Neural progenitor cell (in vitro differentiated cells): ENCODE data around the gene CRYBB1. TPM values are rescaled to one million over a fixed set of nuclear protein-coding genes. Genes with fewer than 3 reads are reported as not detected.

Experiments used
- DNase-seq: peaks from one replicate; pipeline ENCODE4 v3.0.0-alpha.2; 2016; ENCODE audit warnings: low spot score
- H2AFZ ChIP-seq: fragments of 200-600 bp; sonication (generic); replicated peaks from 2 replicates; pipeline ENCODE4 v1.6.1; 2016; ENCODE audit warnings: antibody characterized with exemption
- H3F3A ChIP-seq: fragments of 200-600 bp; sonication (generic); 2 replicates; pipeline ENCODE4 v1.6.1; 2016; ENCODE audit warnings: antibody characterized with exemption, low read depth
- H3K27ac ChIP-seq: fragments of 200-600 bp; sonication (generic); 2 replicates; pipeline ENCODE4 v1.5.1; 2016; ENCODE audit warnings: mild to moderate bottlenecking
- H3K27me3 ChIP-seq: fragments of 200-600 bp; sonication (generic); 2 replicates; pipeline ENCODE4 v1.6.1; 2016; ENCODE audit warnings: mild to moderate bottlenecking, moderate library complexity
- H3K36me3 ChIP-seq: fragments of 200-600 bp; sonication (generic); 2 replicates; pipeline ENCODE4 v1.5.1; 2016
- H3K4me1 ChIP-seq: fragments of 200-600 bp; sonication (generic); 2 replicates; pipeline ENCODE4 v1.6.1; 2016; ENCODE audit warnings: mixed run types
- H3K4me2 ChIP-seq: fragments of 200-600 bp; sonication (generic); 2 replicates; pipeline ENCODE4 v1.6.1; 2016
- H3K4me3 ChIP-seq: fragments of 200-600 bp; sonication (generic); 2 replicates; pipeline ENCODE4 v1.5.1; 2016
- H3K79me2 ChIP-seq: fragments of 200-600 bp; sonication (generic); 2 replicates; pipeline ENCODE4 v1.6.1; 2016; ENCODE audit warnings: low read depth
- H3K9ac ChIP-seq: fragments of 200-600 bp; sonication (generic); 2 replicates; pipeline ENCODE4 v1.6.1; 2016
- H3K9me3 ChIP-seq: fragments of 200-600 bp; sonication (generic); 2 replicates; pipeline ENCODE4 v1.5.1; 2016; ENCODE audit warnings: low read depth
- H4K20me1 ChIP-seq: fragments of 200-600 bp; sonication (generic); 2 replicates; pipeline ENCODE4 v1.6.1; 2016; ENCODE audit warnings: low read depth
- H3K27ac Mint-ChIP-seq: 3 replicates; pipeline ENCODE4 v1.8.0; 2021; ENCODE audit warnings: mixed read lengths
- H3K27me3 Mint-ChIP-seq: 2 replicates; pipeline ENCODE4 v1.8.0; 2022; ENCODE audit warnings: low read depth, mild to moderate bottlenecking, inconsistent platforms, moderate library complexity, mixed read lengths; ENCODE audit not compliant: insufficient read depth
- H3K36me3 Mint-ChIP-seq: 3 replicates; pipeline ENCODE4 v1.8.0; 2021; ENCODE audit warnings: mixed read lengths
- H3K4me1 Mint-ChIP-seq: 3 replicates; pipeline ENCODE4 v1.8.0; 2021; ENCODE audit warnings: mixed read lengths
- H3K4me3 Mint-ChIP-seq: 3 replicates; pipeline ENCODE4 v1.8.0; 2021; ENCODE audit warnings: mild to moderate bottlenecking, moderate library complexity, mixed read lengths
- H3K9me3 Mint-ChIP-seq: 3 replicates; pipeline ENCODE4 v1.8.0; 2020; ENCODE audit warnings: mixed read lengths
- CTCF ChIP-seq: fragments of 200-600 bp; sonication (generic); IDR thresholded peaks from 2 replicates; pipeline ENCODE4 v1.5.1; 2017; ENCODE audit warnings: antibody characterized with exemption, mild to moderate bottlenecking
- EZH2 ChIP-seq: fragments of 200-600 bp; sonication (generic); IDR thresholded peaks from 2 replicates; pipeline ENCODE4 v1.6.1; 2017; ENCODE audit warnings: antibody characterized with exemption, mild to moderate bottlenecking, moderate library complexity
- EZH2phosphoT487 ChIP-seq: fragments of 200-600 bp; sonication (generic); IDR thresholded peaks from 2 replicates; pipeline ENCODE4 v1.6.1; 2017; ENCODE audit warnings: antibody characterized with exemption
- total RNA-seq: library from RNA; depleted of rRNA; stranded (reverse); fragments of >200 nt; gene quantifications from 2 replicates; pipeline ENCODE4 v1.2.3, GENCODE V29; 2015; ENCODE audit warnings: low replicate concordance

The CRYBB1 gene
- total RNA-seq, 1 donor from 2014 or later = not detected

GRCh38 chr22:26643418-26644100 lies 25.7 kb upstream of the CRYBB1 start:
- H3K27me3 ChIP-seq = no peaks in the 10 kb centered on the region
- peaks cover 77% of the 10 kb centered on the region for H3F3A ChIP-seq
- Mint-ChIP-seq H3K4me1 (peaks cover 87% of the 10 kb centered on the region), H3K9me3 (no peaks in the 10 kb centered on the region), H3K36me3 (no peaks in the 10 kb centered on the region), H3K27me3 (peaks cover 8% of the 10 kb centered on the region), H3K4me3 (peak overlapping the region; percentile 16), H3K27ac (no peak overlapping the region)
- no peaks in the 10 kb centered on the region for H3K36me3 ChIP-seq
- H3K9me3 ChIP-seq = no peaks in the 10 kb centered on the region
- H3K27ac ChIP-seq = peak overlapping the region; percentile 89
- TF ChIP-seq CTCF (no peak), EZH2phosphoT487 (no peak), EZH2 (no peak)
- no peak overlapping the region for H3K9ac ChIP-seq
- no peak overlapping the region for H2AFZ ChIP-seq
- H4K20me1 ChIP-seq = no peaks in the 10 kb centered on the region
- no peak for DNase-seq
- H3K79me2 ChIP-seq = no peaks in the 10 kb centered on the region
- H3K4me1 ChIP-seq = peaks cover 79% of the 10 kb centered on the region
- H3K4me3 ChIP-seq = no peak overlapping the region
- peak overlapping the region; percentile 63 for H3K4me2 ChIP-seq

- Histone ChIP-seq H3K79me2 (no peaks in the 10 kb centered on the region), H3K9ac (no peak overlapping the region), H3K9me3 (no peaks in the 10 kb centered on the region), H3K4me3 (peak overlapping the region; percentile 16), H4K20me1 (no peaks in the 10 kb centered on the region), H3K27ac (peak overlapping the region; percentile 89), H3K27me3 (no peaks in the 10 kb centered on the region), H3K4me2 (peak overlapping the region; percentile 63), H3K36me3 (no peaks in the 10 kb centered on the region), H3K4me1 (peaks cover 71% of the 10 kb centered on the region), H3F3A (peaks cover 71% of the 10 kb centered on the region), H2AFZ (peak overlapping the region; percentile 55)
- no peaks in the 10 kb centered on the region for H3K36me3 Mint-ChIP-seq
- DNase-seq = peak; percentile 54
- H3K27ac Mint-ChIP-seq = peak overlapping the region; percentile 85
- H3K4me1 Mint-ChIP-seq = peaks cover 82% of the 10 kb centered on the region
- peaks cover 8% of the 10 kb centered on the region for H3K27me3 Mint-ChIP-seq
- TF ChIP-seq EZH2 (no peak), EZH2phosphoT487 (no peak), CTCF (peak; percentile 23)
- no peaks in the 10 kb centered on the region for H3K9me3 Mint-ChIP-seq
- peak overlapping the region; percentile 42 for H3K4me3 Mint-ChIP-seq
Observed at GRCh38 chr22:26642465-26643417, 24.9 kb upstream of the CRYBB1 start.

GRCh38 chr22:26636296-26636695 lies 18.5 kb upstream of the CRYBB1 start:
- Mint-ChIP-seq H3K27me3 (peaks cover 4% of the 10 kb centered on the region), H3K36me3 (no peaks in the 10 kb centered on the region), H3K4me1 (peaks cover 25% of the 10 kb centered on the region), H3K9me3 (no peaks in the 10 kb centered on the region), H3K27ac (peak overlapping the region; percentile 73), H3K4me3 (no peak overlapping the region)
- Histone ChIP-seq H3K4me3 (no peak overlapping the region), H3K36me3 (no peaks in the 10 kb centered on the region), H3K27ac (no peak overlapping the region), H3F3A (peaks cover 12% of the 10 kb centered on the region), H3K9me3 (no peaks in the 10 kb centered on the region), H4K20me1 (no peaks in the 10 kb centered on the region), H3K79me2 (no peaks in the 10 kb centered on the region), H3K4me1 (peaks cover 20% of the 10 kb centered on the region), H2AFZ (no peak overlapping the region), H3K27me3 (no peaks in the 10 kb centered on the region), H3K9ac (no peak overlapping the region), H3K4me2 (no peak overlapping the region)
- DNase-seq = no peak
- TF ChIP-seq CTCF = no peak
- TF ChIP-seq EZH2 = no peak
- TF ChIP-seq EZH2phosphoT487 = no peak
